ENCODE measurements around the gene PACC1.

DNA sequence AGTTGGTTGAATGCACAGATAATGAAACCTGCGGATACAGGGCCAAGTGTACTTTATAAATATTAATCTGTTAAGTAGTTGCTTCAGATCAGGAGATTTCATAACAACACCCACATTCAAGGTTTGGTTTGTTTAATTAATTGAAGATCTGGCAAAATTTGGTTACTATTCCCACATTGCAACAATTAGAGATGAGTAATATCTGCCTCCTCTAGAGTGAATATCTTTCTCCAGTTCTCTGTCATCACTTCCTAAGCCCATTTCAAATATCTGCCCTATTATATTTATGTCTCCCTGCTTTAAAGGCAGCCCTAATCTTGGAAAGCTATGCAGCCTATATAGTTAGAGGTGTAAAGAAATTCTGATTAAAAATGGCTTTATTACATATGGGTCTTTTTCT is 68.1 kb downstream of the PACC1 start:
- TF ChIP-seq, protein P1, sequence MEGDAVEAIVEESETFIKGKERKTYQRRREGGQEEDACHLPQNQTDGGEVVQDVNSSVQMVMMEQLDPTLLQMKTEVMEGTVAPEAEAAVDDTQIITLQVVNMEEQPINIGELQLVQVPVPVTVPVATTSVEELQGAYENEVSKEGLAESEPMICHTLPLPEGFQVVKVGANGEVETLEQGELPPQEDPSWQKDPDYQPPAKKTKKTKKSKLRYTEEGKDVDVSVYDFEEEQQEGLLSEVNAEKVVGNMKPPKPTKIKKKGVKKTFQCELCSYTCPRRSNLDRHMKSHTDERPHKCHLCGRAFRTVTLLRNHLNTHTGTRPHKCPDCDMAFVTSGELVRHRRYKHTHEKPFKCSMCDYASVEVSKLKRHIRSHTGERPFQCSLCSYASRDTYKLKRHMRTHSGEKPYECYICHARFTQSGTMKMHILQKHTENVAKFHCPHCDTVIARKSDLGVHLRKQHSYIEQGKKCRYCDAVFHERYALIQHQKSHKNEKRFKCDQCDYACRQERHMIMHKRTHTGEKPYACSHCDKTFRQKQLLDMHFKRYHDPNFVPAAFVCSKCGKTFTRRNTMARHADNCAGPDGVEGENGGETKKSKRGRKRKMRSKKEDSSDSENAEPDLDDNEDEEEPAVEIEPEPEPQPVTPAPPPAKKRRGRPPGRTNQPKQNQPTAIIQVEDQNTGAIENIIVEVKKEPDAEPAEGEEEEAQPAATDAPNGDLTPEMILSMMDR (IDR thresholded peaks at IDR 0.05), result no peak
- no peak for TF ChIP-seq POLR2AphosphoS5 (IDR thresholded peaks at IDR 0.05)
